GM21786 (cell line): Measurements from ENCODE around the gene ARL5A.

Experiments
- ATAC-seq: cut with Tn5 transposase; IDR thresholded peaks from one replicate; pipeline ENCODE4 v1.9.1; 2021; ENCODE audit not compliant: unreplicated experiment

The ARL5A gene

GRCh38 chr2:151840216-151841046 is 12.2 kb upstream of the ARL5A start:
- peak; percentile 99 for ATAC-seq

GRCh38 chr2:151837926-151838325 is 9.7 kb upstream of the ARL5A start:
- ATAC-seq: no peak

- peak; percentile 90 for ATAC-seq
Measured at GRCh38 chr2:151833984-151834383, 5.8 kb upstream of the ARL5A start.

- no peak for ATAC-seq
Measured at GRCh38 chr2:151830961-151831360, 2.7 kb upstream of the ARL5A start.

- ATAC-seq: no peak
Measured at GRCh38 chr2:151828890-151829324, 686 bp upstream of the ARL5A start.

- ATAC-seq: peak; percentile 11
Measured at GRCh38 chr2:151827564-151828142, 568 bp downstream of the ARL5A start.

- ATAC-seq: no peak
Measured at GRCh38 chr2:151826737-151827157, 1.5 kb downstream of the ARL5A start.

- no peak for ATAC-seq
Measured at GRCh38 chr2:151824886-151825285, 3.3 kb downstream of the ARL5A start.

- ATAC-seq: no peak
Measured at GRCh38 chr2:151823651-151824050, 4.6 kb downstream of the ARL5A start.

GRCh38 chr2:151819920-151820319 is 8.3 kb downstream of the ARL5A start:
- ATAC-seq: peak; percentile 61

GRCh38 chr2:151817929-151818328 is 10.3 kb downstream of the ARL5A start:
- no peak for ATAC-seq

GRCh38 chr2:151816843-151817242 is 11.4 kb downstream of the ARL5A start:
- ATAC-seq: no peak

- ATAC-seq: no peak
Measured at GRCh38 chr2:151815821-151816489, 12.3 kb downstream of the ARL5A start.

- ATAC-seq: no peak
Measured at GRCh38 chr2:151810489-151810888, 17.7 kb downstream of the ARL5A start.

- ATAC-seq: no peak
Measured at GRCh38 chr2:151809073-151809383, 19.2 kb downstream of the ARL5A start.

- ATAC-seq: no peak
Measured at GRCh38 chr2:151808258-151809072, 19.8 kb downstream of the ARL5A start.

- no peak for ATAC-seq
Measured at GRCh38 chr2:151805961-151806360, 22.3 kb downstream of the ARL5A start.

- ATAC-seq: no peak
Measured at GRCh38 chr2:151805343-151805742, 22.9 kb downstream of the ARL5A start.

- no peak for ATAC-seq
Measured at GRCh38 chr2:151803811-151804210, 24.4 kb downstream of the ARL5A start.

GRCh38 chr2:151802315-151802714 is 25.9 kb downstream of the ARL5A start:
- ATAC-seq: no peak

GRCh38 chr2:151799886-151800292 is 28.3 kb downstream of the ARL5A start:
- ATAC-seq: no peak
